K562 (cell line): ENCODE results near the gene HSPA1B. TPM values are rescaled to one million over a fixed set of nuclear protein-coding genes. Genes with fewer than 3 reads are reported as not detected.

Source experiments
- ARID3B ChIP-seq: fragments of 250-450 bp; sonication (Bioruptor Pico); IDR thresholded peaks from 2 replicates; pipeline ENCODE4 v1.4.0; 2020; ENCODE audit warnings: borderline replicate concordance
- CTBP1 ChIP-seq: fragments of 450-650 bp; IDR thresholded peaks from 2 replicates; pipeline ENCODE4 v1.6.1; 2016; ENCODE audit warnings: borderline replicate concordance
- DEAF1 ChIP-seq: fragments of 450-650 bp; formaldehyde crosslinking; IDR thresholded peaks from 2 replicates; pipeline ENCODE4 v1.4.0; 2020; ENCODE audit warnings: mild to moderate bottlenecking, moderate library complexity
- E2F3 ChIP-seq: fragments of 250-450 bp; sonication (Bioruptor Pico); IDR thresholded peaks from 2 replicates; pipeline ENCODE4 v1.4.0; 2020; ENCODE audit warnings: mild to moderate bottlenecking
- FOXA3 ChIP-seq, 2 experiments: fragments of 450-650 bp in 1 of 2; sonication (generic) in 1 of 2; formaldehyde crosslinking; IDR thresholded peaks in 1 of 2; conservative IDR thresholded peaks in 1 of 2; 2 replicates each; pipeline versions ENCODE4 v1.4.0 to v1.8.0; 2020 to 2022; ENCODE audit warnings: mild to moderate bottlenecking in 2 of 2, missing genetic modification reagents in 1 of 2
- FOXO4 ChIP-seq: fragments of 450-650 bp; formaldehyde crosslinking; IDR thresholded peaks from 2 replicates; pipeline ENCODE4 v1.4.0; 2020; ENCODE audit warnings: mild to moderate bottlenecking, moderate library complexity
- IFI16 ChIP-seq: fragments of 250-450 bp; sonication (Bioruptor Pico); IDR thresholded peaks from 2 replicates; pipeline ENCODE4 v2.1.2; 2022; ENCODE audit warnings: mild to moderate bottlenecking, inconsistent platforms
- MCM3 ChIP-seq: fragments of 450-650 bp; IDR thresholded peaks from 2 replicates; pipeline ENCODE4 v1.6.1; 2016
- PPARD ChIP-seq: fragments of 250-450 bp; sonication (Bioruptor Pico); IDR thresholded peaks from 2 replicates; pipeline ENCODE4 v1.8.0; 2022; ENCODE audit warnings: inconsistent platforms, mild to moderate bottlenecking, moderate library complexity
- SIN3B ChIP-seq: fragments of 450-650 bp; IDR thresholded peaks from 2 replicates; pipeline ENCODE4 v1.6.1; 2017; ENCODE audit warnings: low read depth, mild to moderate bottlenecking, moderate library complexity
- SRSF3 ChIP-seq: fragments of 200-400 bp; formaldehyde crosslinking; IDR thresholded peaks from 2 replicates; pipeline ENCODE4 v1.6.1; 2016; ENCODE audit warnings: mild to moderate bottlenecking, low read length, moderate library complexity; ENCODE audit not compliant: insufficient read depth
- STAT6 ChIP-seq: sonication (generic); formaldehyde crosslinking; IDR thresholded peaks from 2 replicates; pipeline ENCODE4 v1.8.1; 2023; ENCODE audit warnings: mild to moderate bottlenecking, missing genetic modification reagents
- YBX1 ChIP-seq: fragments of 450-650 bp; IDR thresholded peaks from 2 replicates; pipeline ENCODE4 v1.7.1; 2016; ENCODE audit warnings: mild to moderate bottlenecking
- ZBTB17 ChIP-seq: fragments of 450-650 bp; formaldehyde crosslinking; IDR thresholded peaks from 2 replicates; pipeline ENCODE4 v1.4.0; 2020; ENCODE audit warnings: mild to moderate bottlenecking
- ZNF655 ChIP-seq: fragments of 250-450 bp; sonication (Bioruptor Pico); IDR thresholded peaks from 2 replicates; pipeline ENCODE4 v1.5.0; 2021
- polyA plus RNA-seq, 8 experiments: library from polyadenylated mRNA; depleted of rRNA in 4 of 8; stranded (reverse) in 5 of 8; unstranded in 3 of 8; fragments of >200 nt; fragmentation: Nextera tagmentation in 2 of 8; fragmentation: Illumina TruSeq in 1 of 8; extraction: Ambion mirVana in 2 of 8; extraction: Trizol in 1 of 8; gene quantifications; 2 replicates each; pipeline versions ENCODE4 v1.2.1 to v1.2.3, GENCODE V29; 2011 to 2014; ENCODE audit warnings: inconsistent platforms in 1 of 8, missing spikeins in 1 of 8
- total RNA-seq, 7 experiments: library from RNA; depleted of rRNA in 6 of 7; stranded (reverse); fragments of >200 nt in 6 of 7; fragmentation: Illumina TruSeq in 2 of 7; extraction: Trizol in 2 of 7; gene quantifications; 2 replicates each; pipeline versions ENCODE4 v1.2.1 to v1.2.3, GENCODE V29; 2011 to 2021; ENCODE audit warnings: low replicate concordance in 1 of 7

Gene HSPA1B
- total and polyA plus RNA-seq, 9 of the 15 experiments (the other 6 are each of a cell fraction or from before 2014, with no cell fraction given) = 0.27 to 227 (median 51.2) TPM

GRCh38 chr6:31865205-31866118, 37.9 kb downstream of the HSPA1B start (continued):
- no peak for TF ChIP-seq DEAF1 (CRISPR knock-in tag)
- TF ChIP-seq IFI16 (CRISPR knock-in tag) = no peak
- no peak for TF ChIP-seq PPARD
- TF ChIP-seq SRSF3 = no peak
- TF ChIP-seq FOXA3 (CRISPR knock-in tag; conservative IDR thresholded peaks at IDR 0.05 in 1 of 2, IDR thresholded peaks at IDR 0.05 in 1 of 2) = 0 out of 4 replicates have a peak, but pooled peaks of 1 of the 2 experiments have one; percentile 31
- TF ChIP-seq ZNF655 (CRISPR knock-in tag) = no peak
- TF ChIP-seq STAT6 (CRISPR knock-in tag) = 0 out of 2 replicates have a peak, but pooled peaks have one; percentile 40
- no peak for TF ChIP-seq CTBP1
- TF ChIP-seq FOXO4 (CRISPR knock-in tag) = no peak
- TF ChIP-seq SIN3B = no peak
- no peak for TF ChIP-seq E2F3 (CRISPR knock-in tag)
- TF ChIP-seq YBX1 = no peak
- TF ChIP-seq ARID3B (CRISPR knock-in tag) = no peak
- TF ChIP-seq ZBTB17 = no peak
- TF ChIP-seq MCM3 = no peak
